Left lung (tissue), 10 donors: ENCODE results near the gene PAPSS2. TPM values are rescaled to one million over a fixed set of nuclear protein-coding genes. Genes with fewer than 3 reads are reported as not detected.
"Not testable (repeated sequence)": the region's sequence is repeated elsewhere in the genome, so short reads cannot be mapped to it uniquely, and the experiment has no call there.

Experiments
- ATAC-seq: fragments of 200-7000 bp; cut with Tn5 transposase; one replicate; pipeline ENCODE4 v1.9.1; 2020; ENCODE audit warnings: moderate library complexity
- DNase-seq, 4 donors: peaks; one replicate each; pipeline ENCODE4 v3.0.0-alpha.2; 2013 to 2020
- H3K27ac ChIP-seq, 2 donors: fragments of 200-600 bp; sonication (generic) in 1 of 2; one replicate each; pipeline versions ENCODE4 v1.5.0 to v1.8.0; 2020 to 2021
- H3K27me3 ChIP-seq, 2 donors: fragments of 200-600 bp; sonication (generic) in 1 of 2; one replicate each; pipeline versions ENCODE4 v1.5.0 to v1.8.0; 2020 to 2021
- H3K36me3 ChIP-seq, 2 donors: fragments of 200-600 bp; sonication (generic) in 1 of 2; one replicate each; pipeline versions ENCODE4 v1.5.0 to v1.8.0; 2020 to 2021
- H3K4me1 ChIP-seq, 2 donors: fragments of 200-600 bp; one replicate each; pipeline ENCODE4 v1.8.0; 2021
- H3K4me3 ChIP-seq, 2 donors: fragments of 200-600 bp; sonication (generic) in 1 of 2; one replicate each; pipeline versions ENCODE4 v1.5.0 to v1.8.0; 2020 to 2021; ENCODE audit warnings: mild to moderate bottlenecking in 1 of 2
- H3K9me3 ChIP-seq, 2 donors: fragments of 200-600 bp; sonication (generic) in 1 of 2; one replicate each; pipeline versions ENCODE4 v1.5.0 to v1.8.0; 2020 to 2021
- CTCF ChIP-seq, 2 donors: fragments of 200-600 bp; sonication (generic) in 1 of 2; IDR thresholded peaks; one replicate each; pipeline versions ENCODE4 v1.5.0 to v1.8.0; 2021; ENCODE audit warnings: antibody characterized with exemption in 2 of 2
- intact Hi-C, 2 donors: fragments of 100-400 bp; cut with DNase I; formaldehyde crosslinking; loops; one replicate each; pipeline versions ENCODE4 v1.11.2 to v1.14.2; 2022
- polyA plus RNA-seq, 6 donors: library from polyadenylated mRNA; unstranded; fragments of 120-200 nt; gene quantifications; one replicate each; pipeline ENCODE4 v1.2.1, GENCODE V29; 2013; ENCODE audit not compliant: insufficient read length in 6 of 6
- total RNA-seq, 2 donors: library from RNA; stranded (reverse); fragmentation: NEBNext Ultra II Directional; extraction: Animal tissue kit (Norgen Biotek cat#: 25700); gene quantifications; one replicate each; pipeline ENCODE4 v1.2.1, GENCODE V29; 2021
- donor health status: DM: no; HTN: yes; CAD: no.
- donor health status: DM: no; HTN: no; CAD: no.

PAPSS2 gene
- total and polyA plus RNA-seq, 8 donors: 49.0 to 183 (median 58.0) TPM

- Histone ChIP-seq H3K9me3 (no peaks in the 10 kb centered on the region), H3K36me3 (no peaks in the 10 kb centered on the region), H3K27ac (no peak overlapping the region), H3K4me1 (no peaks in the 10 kb centered on the region), H3K27me3 (no peaks in the 10 kb centered on the region), H3K4me3 (no peak overlapping the region)
- no peak for ATAC-seq
- no peak for DNase-seq
- intact Hi-C loops: no loop called here
- TF ChIP-seq CTCF (IDR thresholded peaks at IDR 0.05): no peak
Observed at GRCh38 chr10:87640043-87640442, 19.6 kb upstream of the PAPSS2 start.

DNA sequence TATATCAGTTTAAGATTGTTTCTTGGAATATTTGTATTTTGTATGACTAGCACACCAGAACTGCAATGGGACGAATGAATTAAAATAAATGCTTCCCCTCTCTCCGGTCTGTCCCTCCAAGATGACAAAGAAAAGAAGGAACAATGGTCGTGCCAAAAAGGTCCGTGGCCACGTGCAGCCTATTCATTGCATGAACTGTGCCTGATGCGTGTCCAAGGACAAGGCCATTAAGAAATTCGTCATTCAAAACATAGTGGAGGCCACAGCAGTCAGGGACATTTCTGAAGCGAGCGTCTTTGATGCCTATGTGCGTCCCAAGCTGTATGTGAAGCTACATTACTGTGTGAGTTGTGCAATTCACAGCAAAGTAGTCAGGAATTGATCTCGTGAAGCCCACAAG is 17.2 kb upstream of the PAPSS2 start:
- TF ChIP-seq CTCF (IDR thresholded peaks at IDR 0.05): no peak
- DNase-seq: no peak
- Histone ChIP-seq H3K4me3 (no peak overlapping the region), H3K36me3 (no peaks in the 10 kb centered on the region), H3K27me3 (no peaks in the 10 kb centered on the region), H3K27ac (no peak overlapping the region), H3K4me1 (no peaks in the 10 kb centered on the region), H3K9me3 (no peaks in the 10 kb centered on the region)
- no peak for ATAC-seq
- intact Hi-C loops: no loop called here

DNA sequence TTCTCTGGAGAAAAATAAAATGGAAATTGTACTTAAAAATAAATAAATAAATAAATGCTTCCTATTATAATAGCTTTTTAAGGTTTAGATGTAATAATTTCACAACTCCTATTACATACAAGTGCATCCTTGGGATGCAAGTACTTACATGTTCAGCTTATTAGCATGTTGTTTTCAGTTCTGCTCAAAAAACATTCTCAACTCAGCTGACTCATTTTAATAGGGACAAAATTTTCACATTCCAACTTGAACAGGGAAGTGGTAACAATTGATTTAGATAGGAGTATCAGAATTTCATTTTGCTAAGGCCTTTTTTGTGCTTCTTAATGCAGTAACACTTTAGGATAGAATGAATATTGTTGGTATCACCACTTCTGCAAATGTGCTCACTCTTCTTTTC is 16.7 kb upstream of the PAPSS2 start:
- H3K4me3 ChIP-seq: no peak overlapping the region
- no peaks in the 10 kb centered on the region for H3K27me3 ChIP-seq
- no peaks in the 10 kb centered on the region for H3K36me3 ChIP-seq
- intact Hi-C loops: no loop called here
- no peak overlapping the region for H3K27ac ChIP-seq
- no peaks in the 10 kb centered on the region for H3K9me3 ChIP-seq
- H3K4me1 ChIP-seq: no peaks in the 10 kb centered on the region
- DNase-seq (no peak), ATAC-seq (no peak)
- TF ChIP-seq CTCF (IDR thresholded peaks at IDR 0.05): no peak

DNA sequence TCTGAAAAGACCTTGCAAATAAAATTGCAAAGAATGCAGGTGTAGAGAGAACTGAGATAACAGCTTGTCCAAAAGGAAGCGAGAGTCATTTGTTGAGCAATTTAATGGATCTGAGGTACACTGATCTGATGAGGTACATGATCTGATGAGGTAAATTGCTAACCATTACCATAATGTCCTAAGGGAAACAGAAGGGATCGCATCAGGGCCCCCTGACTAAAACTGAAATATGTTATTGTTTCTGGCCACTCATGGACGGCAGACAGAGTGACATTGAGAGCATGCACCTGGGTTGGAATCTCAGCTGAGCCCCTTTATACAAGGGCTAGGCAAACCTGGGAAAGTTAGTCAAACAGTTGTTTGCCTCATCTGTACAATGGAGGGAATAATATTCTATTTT is 15.8 kb upstream of the PAPSS2 start:
- Histone ChIP-seq H3K27ac (no peak overlapping the region), H3K4me3 (no peak overlapping the region), H3K9me3 (no peaks in the 10 kb centered on the region), H3K4me1 (no peaks in the 10 kb centered on the region), H3K27me3 (no peaks in the 10 kb centered on the region), H3K36me3 (no peaks in the 10 kb centered on the region)
- intact Hi-C loops: no loop called here
- DNase-seq (no peak), ATAC-seq (no peak)
- TF ChIP-seq CTCF (IDR thresholded peaks at IDR 0.05): no peak

GRCh38 chr10:87644500-87644899 is 15.2 kb upstream of the PAPSS2 start:
- H3K27ac ChIP-seq, H3K4me1 ChIP-seq, H3K4me3 ChIP-seq, H3K36me3 ChIP-seq, H3K9me3 ChIP-seq, H3K27me3 ChIP-seq, intact Hi-C loops, DNase-seq, ATAC-seq: not testable (repeated sequence)

GRCh38 chr10:87646192-87646909 is 13.3 kb upstream of the PAPSS2 start:
- H3K4me3 ChIP-seq: no peak overlapping the region
- H3K36me3 ChIP-seq: no peaks in the 10 kb centered on the region
- H3K27ac ChIP-seq: no peak overlapping the region
- no peaks in the 10 kb centered on the region for H3K4me1 ChIP-seq
- intact Hi-C loops: no loop called here
- no peaks in the 10 kb centered on the region for H3K9me3 ChIP-seq
- no peak for TF ChIP-seq CTCF (IDR thresholded peaks at IDR 0.05)
- no peaks in the 10 kb centered on the region for H3K27me3 ChIP-seq
- DNase-seq: no peak
- peak; percentile 76 for ATAC-seq
